Effector memory CD8-positive, alpha-beta T cell (primary cell): ENCODE measurements around the gene VPS13A.
A peak's percentile ranks its signal among the peaks of the same experiment; 100 is the strongest.
"Not testable (repeated sequence)": the region's sequence is repeated elsewhere in the genome, so short reads cannot be mapped to it uniquely, and the experiment has no call there.

ENCODE experiments used
- ATAC-seq: fragments of 150-1000 bp; cut with Tn5 transposase; replicated peaks from 2 replicates; pipeline ENCODE4 v1.10.0; 2021; ENCODE audit warnings: mild to moderate bottlenecking, moderate library complexity
- DNase-seq, 3 experiments: peaks; one replicate each; pipeline ENCODE4 v3.0.0; 2021
- H3K27ac Mint-ChIP-seq, 2 donors: one replicate each; pipeline ENCODE4 v1.8.0; 2022; ENCODE audit warnings: mild to moderate bottlenecking in 2 of 2, mixed read lengths in 2 of 2, moderate library complexity in 2 of 2
- H3K27me3 Mint-ChIP-seq, 2 donors: one replicate each; pipeline ENCODE4 v1.8.0; 2022; ENCODE audit warnings: mixed read lengths in 2 of 2
- H3K36me3 Mint-ChIP-seq: one replicate; pipeline ENCODE4 v1.8.0; 2022; ENCODE audit warnings: mild to moderate bottlenecking, moderate library complexity, mixed read lengths; ENCODE audit not compliant: insufficient read depth
- H3K4me1 Mint-ChIP-seq, 2 donors: one replicate each; pipeline ENCODE4 v1.8.0; 2022; ENCODE audit warnings: low read depth in 2 of 2, mixed read lengths in 2 of 2
- H3K4me3 Mint-ChIP-seq, 2 donors: one replicate each; pipeline ENCODE4 v1.8.0; 2022; ENCODE audit warnings: mild to moderate bottlenecking in 2 of 2, mixed read lengths in 2 of 2, moderate library complexity in 2 of 2
- H3K9me3 Mint-ChIP-seq, 2 donors: one replicate each; pipeline ENCODE4 v1.8.0; 2022; ENCODE audit warnings: mixed read lengths in 2 of 2

The VPS13A gene

DNA sequence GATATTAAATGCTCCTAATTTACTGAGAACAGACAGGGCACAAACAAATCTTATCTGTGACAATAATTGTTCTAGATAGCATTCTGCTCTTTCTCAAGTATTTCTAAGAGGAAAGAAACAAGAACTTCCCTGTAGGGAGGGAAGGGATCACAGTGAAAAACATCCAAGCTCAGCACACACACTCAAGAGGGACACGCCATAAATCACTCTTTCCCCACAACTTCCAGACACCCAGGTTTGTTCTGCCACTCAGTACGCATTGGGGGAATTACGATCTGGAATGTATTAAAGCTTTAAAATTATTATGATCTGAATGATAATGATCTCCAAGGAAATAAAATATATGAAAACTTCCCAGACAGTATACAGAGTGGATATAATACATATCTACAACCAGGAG lies 249.4 kb downstream of the VPS13A start:
- Mint-ChIP-seq H3K36me3 (no peaks in the 10 kb centered on the region), H3K9me3 (no peaks in the 10 kb centered on the region), H3K27ac (no peak overlapping the region), H3K4me1 (no peaks in the 10 kb centered on the region), H3K4me3 (no peak overlapping the region), H3K27me3 (no peaks in the 10 kb centered on the region)
- ATAC-seq (no peak), DNase-seq (no peak)

DNA sequence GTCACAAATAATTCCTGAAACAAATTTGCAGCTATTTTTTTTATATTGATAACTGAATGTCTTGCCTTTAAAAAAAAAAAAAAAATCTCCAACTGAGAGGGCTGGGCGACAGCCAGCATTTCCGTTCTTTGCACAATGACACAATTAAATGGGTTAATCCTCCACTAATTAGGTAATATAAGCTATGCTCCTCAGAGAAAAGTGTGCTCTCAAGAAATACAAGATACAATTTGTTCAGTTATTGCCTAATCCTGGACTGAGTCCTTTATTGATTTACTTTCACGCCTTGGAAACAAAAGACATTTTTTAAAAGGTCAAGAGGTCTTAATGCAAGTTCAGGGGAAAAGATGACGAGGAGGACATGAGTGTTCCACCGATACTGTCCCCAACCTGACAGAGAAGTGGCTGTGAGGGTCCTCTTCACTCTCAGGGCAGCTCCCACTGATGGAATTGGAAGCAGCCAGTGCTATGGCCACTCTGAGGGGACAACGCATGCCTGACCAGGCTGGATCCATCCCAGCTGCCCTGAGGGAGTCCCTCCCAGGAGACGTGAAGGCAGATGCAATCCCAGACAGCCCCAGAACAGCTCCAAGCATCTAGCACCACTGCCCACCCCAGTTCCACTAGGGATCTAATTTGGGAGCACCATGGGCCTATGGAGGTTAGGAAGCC lies 250.1 kb downstream of the VPS13A start:
- ATAC-seq (no peak), DNase-seq (no peak)
- H3K27ac Mint-ChIP-seq = no peak overlapping the region
- H3K27me3 Mint-ChIP-seq = no peaks in the 10 kb centered on the region
- H3K9me3 Mint-ChIP-seq = no peaks in the 10 kb centered on the region
- no peaks in the 10 kb centered on the region for H3K36me3 Mint-ChIP-seq
- H3K4me3 Mint-ChIP-seq = no peak overlapping the region
- no peaks in the 10 kb centered on the region for H3K4me1 Mint-ChIP-seq

DNA sequence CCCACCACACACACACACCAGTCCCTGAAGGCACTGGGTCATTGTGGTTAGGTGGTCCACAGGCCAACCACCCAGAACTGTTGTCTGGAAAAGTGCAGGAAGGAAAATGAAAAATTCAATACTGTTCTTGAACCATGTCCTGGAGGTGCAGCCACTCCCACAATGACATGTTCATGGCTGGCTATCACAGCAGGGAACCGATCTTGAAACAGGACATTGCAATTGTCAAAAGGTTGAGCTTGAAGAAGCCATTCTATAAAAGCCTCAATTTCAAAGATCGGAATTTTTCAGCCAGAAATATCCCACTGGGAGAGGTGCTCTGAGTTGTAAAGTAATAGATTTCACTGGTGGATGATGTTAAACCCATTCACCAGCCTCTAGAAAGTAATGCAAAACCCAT lies 252.6 kb downstream of the VPS13A start:
- no peak for DNase-seq
- H3K27ac Mint-ChIP-seq = no peak overlapping the region
- H3K4me3 Mint-ChIP-seq = no peak overlapping the region
- H3K27me3 Mint-ChIP-seq = no peaks in the 10 kb centered on the region
- no peaks in the 10 kb centered on the region for H3K9me3 Mint-ChIP-seq
- peaks cover 3 to 5% of the 10 kb centered on the region in 2 donors for H3K4me1 Mint-ChIP-seq
- H3K36me3 Mint-ChIP-seq = no peaks in the 10 kb centered on the region
- no peak for ATAC-seq

DNA sequence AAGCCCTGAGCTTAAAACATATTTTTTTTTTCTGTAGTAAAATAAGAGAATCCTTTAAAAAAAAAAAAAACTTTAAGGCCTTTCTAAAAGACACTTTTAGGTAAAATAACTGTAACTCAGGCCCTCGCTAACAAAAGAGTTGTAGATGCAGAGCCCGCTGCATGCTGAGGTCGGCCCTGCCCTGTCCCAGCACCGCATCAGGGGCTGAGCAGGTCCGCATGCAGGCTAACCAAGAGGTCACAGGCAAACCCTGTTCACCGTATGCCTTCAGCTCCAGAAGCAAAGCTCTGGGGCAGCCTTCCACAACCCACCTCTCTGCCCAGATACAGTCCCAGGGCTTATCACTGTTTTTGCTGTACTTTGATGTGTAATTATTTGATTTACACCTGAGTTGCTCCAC lies 254.7 kb downstream of the VPS13A start:
- DNase-seq = no peak
- Mint-ChIP-seq H3K4me1 (peaks cover 3 to 5% of the 10 kb centered on the region in 2 donors), H3K27me3 (peaks cover 0 to 10% of the 10 kb centered on the region in 2 donors), H3K36me3 (no peaks in the 10 kb centered on the region), H3K9me3 (no peaks in the 10 kb centered on the region), H3K4me3 (no peak overlapping the region), H3K27ac (no peak overlapping the region)
- ATAC-seq = no peak

DNA sequence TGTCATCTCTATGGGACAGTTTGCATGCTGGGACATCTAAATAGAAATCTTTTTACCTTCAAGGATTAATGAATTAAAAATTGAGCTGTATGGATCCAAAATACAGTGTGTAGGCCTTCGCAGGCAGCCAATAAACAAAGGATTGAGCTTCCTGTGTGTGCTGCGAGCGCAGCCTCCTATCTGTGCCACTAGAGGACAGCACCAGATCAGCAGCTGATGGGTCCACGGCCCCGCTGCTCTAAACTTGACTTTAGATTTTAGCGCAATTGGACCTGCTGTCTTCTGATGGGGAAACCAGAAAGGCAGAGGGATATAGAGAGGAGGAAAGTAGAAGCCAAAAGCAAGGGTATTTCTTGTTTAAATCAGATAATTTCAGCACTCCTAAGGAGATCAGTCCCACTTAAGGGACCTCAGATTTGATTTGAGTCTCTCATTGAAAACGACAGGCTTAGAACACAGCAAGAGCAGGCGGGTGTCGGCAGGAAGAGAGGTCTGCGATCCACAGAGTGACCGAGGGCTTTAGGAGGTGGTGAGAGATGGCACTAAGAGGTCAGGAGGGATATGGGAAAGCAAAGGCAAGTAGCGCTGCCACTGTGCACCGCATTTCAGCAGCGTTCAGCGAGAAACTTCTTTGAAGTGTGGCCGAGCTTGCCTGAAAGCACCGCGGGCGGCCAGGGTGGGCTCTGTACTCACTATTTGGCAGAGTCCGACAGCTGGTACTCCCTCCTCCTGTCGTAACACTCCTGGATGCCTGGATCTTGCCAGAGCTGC lies 256.5 kb downstream of the VPS13A start:
- no peak overlapping the region for H3K27ac Mint-ChIP-seq
- DNase-seq (peak in 1 of 3 experiments; percentile 7), ATAC-seq (peak; percentile 74)
- no peaks in the 10 kb centered on the region for H3K9me3 Mint-ChIP-seq
- H3K4me3 Mint-ChIP-seq = no peak overlapping the region
- H3K36me3 Mint-ChIP-seq = no peaks in the 10 kb centered on the region
- peaks cover 3 to 22% of the 10 kb centered on the region in 2 donors for H3K27me3 Mint-ChIP-seq
- peaks cover 3 to 5% of the 10 kb centered on the region in 2 donors for H3K4me1 Mint-ChIP-seq

DNA sequence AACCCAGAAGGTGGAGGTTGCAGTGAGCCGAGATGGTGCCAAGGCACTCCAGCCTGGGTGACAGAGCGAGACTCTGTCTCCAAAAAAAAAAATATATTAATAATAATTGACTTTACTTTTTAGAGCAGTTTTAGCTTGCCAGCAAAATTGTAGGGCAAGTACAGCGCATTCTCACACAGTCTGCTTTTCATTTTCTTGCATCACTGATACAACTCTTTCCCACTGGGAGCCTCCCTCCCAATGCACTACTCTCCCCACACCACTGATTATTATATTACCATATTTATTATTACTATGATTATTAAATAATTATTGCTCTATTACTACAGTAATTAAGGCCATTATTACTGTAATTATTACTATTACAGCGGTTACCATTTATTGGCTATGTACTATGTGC lies 257.9 kb downstream of the VPS13A start:
- DNase-seq = no peak
- no peak overlapping the region for H3K27ac Mint-ChIP-seq
- peaks cover 13 to 34% of the 10 kb centered on the region in 2 donors for H3K27me3 Mint-ChIP-seq
- no peaks in the 10 kb centered on the region for H3K9me3 Mint-ChIP-seq
- H3K4me3 Mint-ChIP-seq = no peak overlapping the region
- ATAC-seq = no peak
- H3K36me3 Mint-ChIP-seq = no peaks in the 10 kb centered on the region
- peaks cover 3 to 5% of the 10 kb centered on the region in 2 donors for H3K4me1 Mint-ChIP-seq

DNA sequence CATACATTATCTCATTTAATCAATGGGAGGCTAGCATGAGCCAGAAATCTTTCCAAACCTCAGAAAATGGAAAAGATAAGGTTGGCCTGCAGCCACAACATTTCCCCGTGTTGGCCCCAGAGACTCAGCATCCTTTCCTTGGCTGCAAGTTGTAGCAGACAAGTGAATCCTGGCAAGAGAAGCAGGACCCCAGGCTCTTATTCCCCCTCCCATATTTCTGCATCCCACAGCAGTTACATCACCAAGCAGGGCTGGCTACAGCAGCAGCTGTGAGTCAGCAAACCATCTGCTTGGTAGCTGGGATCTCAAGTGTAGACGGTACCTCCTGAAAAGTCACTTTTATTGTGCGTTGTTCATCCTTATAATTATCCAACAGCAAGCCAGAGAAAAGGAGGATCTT lies 258.4 kb downstream of the VPS13A start:
- Mint-ChIP-seq H3K4me1 (peaks cover 3 to 5% of the 10 kb centered on the region in 2 donors), H3K4me3 (no peak overlapping the region), H3K27ac (no peak overlapping the region), H3K9me3 (no peaks in the 10 kb centered on the region), H3K27me3 (peaks cover 13 to 34% of the 10 kb centered on the region in 2 donors), H3K36me3 (no peaks in the 10 kb centered on the region)
- DNase-seq = no peak
- no peak for ATAC-seq

DNA sequence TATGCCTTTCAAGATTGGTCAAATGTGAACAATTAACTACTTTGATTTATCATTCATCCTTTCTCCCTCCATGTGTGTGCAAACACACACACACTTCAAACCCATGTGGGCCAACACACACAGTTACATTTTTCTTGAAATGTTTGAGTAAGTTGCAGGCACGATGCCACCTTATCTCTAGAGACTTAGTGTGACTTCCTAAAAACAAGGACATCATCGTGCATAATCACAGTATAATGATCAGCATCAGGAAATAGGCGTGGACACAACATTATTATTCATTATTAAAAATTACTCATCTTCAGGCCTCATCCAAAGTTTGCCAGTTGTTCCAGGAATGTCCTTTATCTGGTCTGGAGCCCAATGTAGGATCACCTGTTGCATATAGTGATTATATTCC lies 261.3 kb downstream of the VPS13A start:
- Mint-ChIP-seq H3K27ac (no peak overlapping the region), H3K4me3 (no peak overlapping the region), H3K36me3 (no peaks in the 10 kb centered on the region), H3K4me1 (peaks cover 3 to 4% of the 10 kb centered on the region in 2 donors), H3K27me3 (peaks cover 13 to 34% of the 10 kb centered on the region in 2 donors), H3K9me3 (no peaks in the 10 kb centered on the region)
- ATAC-seq = no peak
- no peak for DNase-seq

DNA sequence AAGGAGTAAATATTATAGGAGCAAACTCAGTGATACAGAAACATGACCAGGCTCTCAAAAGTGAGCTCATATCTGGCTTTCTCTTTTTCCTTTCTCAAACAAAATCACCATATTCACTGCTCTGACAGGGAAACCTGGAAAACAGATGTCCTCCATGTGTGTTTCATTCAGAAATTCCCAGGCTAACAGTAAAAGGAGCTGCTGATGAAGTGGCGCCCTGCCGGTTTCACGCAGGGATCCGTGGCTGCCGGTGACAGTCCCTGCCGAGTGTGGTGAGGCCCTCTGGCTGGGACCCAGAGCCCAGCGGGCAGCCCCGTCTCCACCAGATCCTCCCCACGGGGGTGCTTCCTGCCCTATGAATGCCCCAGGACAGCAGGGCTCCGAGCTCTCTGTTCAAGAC lies 262.7 kb downstream of the VPS13A start:
- DNase-seq (no peak), ATAC-seq (no peak)
- H3K4me1 Mint-ChIP-seq = no peaks in the 10 kb centered on the region
- no peaks in the 10 kb centered on the region for H3K36me3 Mint-ChIP-seq
- H3K4me3 Mint-ChIP-seq = no peak overlapping the region
- H3K9me3 Mint-ChIP-seq = no peaks in the 10 kb centered on the region
- no peak overlapping the region for H3K27ac Mint-ChIP-seq
- peaks cover 19 to 46% of the 10 kb centered on the region in 2 donors for H3K27me3 Mint-ChIP-seq

DNA sequence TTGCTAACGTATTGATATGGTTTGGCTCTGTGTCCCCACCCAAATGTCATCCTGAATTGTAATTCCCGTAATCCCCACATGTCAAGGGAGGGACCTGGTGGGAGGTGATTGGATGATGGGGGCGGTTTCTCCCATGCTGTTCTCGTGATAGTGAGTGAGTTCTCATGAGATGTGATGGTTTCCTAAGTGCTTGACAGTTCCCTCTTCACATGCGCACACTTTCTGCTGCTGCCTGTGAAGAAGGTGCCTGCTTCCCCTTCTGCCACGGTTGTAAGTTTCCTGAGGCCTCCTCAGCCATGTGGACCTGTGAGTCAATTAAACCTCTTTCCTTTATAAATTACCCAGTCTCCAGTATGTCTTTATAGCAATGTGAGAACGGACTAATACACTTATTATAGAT lies 263.8 kb downstream of the VPS13A start:
- not testable (repeated sequence) for DNase-seq, H3K4me3 Mint-ChIP-seq, H3K9me3 Mint-ChIP-seq, H3K36me3 Mint-ChIP-seq, H3K4me1 Mint-ChIP-seq, H3K27ac Mint-ChIP-seq, ATAC-seq
- H3K27me3 Mint-ChIP-seq = peaks cover 19 to 48% of the 10 kb centered on the region in 2 donors

DNA sequence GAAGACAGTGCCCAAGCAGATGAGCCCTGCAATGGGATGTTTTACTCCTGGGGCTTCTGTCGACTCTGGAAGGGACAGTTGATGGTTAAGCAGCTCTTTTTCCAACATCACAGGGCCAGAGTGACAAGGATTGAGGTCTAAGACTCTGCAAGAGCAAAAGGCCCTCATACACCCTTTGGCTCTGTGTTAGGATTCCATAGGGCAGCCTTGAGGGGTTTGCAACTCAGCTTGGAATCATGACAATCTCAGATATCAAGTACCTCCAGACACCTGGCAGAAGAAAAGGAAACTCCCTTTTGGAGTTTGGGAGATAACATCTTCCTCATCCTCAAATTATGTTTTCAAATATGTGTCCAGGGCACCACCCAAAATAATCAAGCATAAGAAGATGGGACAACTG lies 265.1 kb downstream of the VPS13A start:
- Mint-ChIP-seq H3K36me3 (no peaks in the 10 kb centered on the region), H3K9me3 (peaks cover 0 to 3% of the 10 kb centered on the region in 2 donors), H3K27me3 (peaks cover 25 to 46% of the 10 kb centered on the region in 2 donors), H3K4me3 (no peak overlapping the region), H3K4me1 (no peaks in the 10 kb centered on the region), H3K27ac (no peak overlapping the region)
- ATAC-seq = no peak
- DNase-seq = no peak

DNA sequence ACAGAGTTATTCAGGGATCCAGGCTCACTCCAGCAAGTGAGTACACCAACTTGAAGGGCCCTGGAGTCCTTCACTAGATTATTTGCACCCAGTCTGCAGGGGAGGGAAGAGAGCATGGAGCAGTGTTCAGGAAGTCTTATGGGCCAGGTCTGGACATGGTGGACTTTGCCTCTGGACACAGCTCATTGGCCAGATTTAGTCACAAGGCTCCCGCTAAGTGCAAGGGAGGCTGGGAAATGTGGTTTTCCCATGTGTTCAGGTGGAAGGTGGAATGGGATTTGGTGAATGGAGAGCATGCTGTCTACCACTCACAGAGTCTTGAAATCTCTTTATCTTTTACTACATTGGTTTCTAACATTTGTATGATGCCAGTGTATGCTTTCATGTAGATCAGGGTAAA lies 270.3 kb downstream of the VPS13A start:
- no peak overlapping the region for H3K4me3 Mint-ChIP-seq
- H3K27ac Mint-ChIP-seq = no peak overlapping the region
- no peak for ATAC-seq
- H3K9me3 Mint-ChIP-seq = peaks cover 0 to 7% of the 10 kb centered on the region in 2 donors
- no peaks in the 10 kb centered on the region for H3K36me3 Mint-ChIP-seq
- H3K27me3 Mint-ChIP-seq = peaks cover 35 to 56% of the 10 kb centered on the region in 2 donors
- DNase-seq = no peak
- no peaks in the 10 kb centered on the region for H3K4me1 Mint-ChIP-seq

DNA sequence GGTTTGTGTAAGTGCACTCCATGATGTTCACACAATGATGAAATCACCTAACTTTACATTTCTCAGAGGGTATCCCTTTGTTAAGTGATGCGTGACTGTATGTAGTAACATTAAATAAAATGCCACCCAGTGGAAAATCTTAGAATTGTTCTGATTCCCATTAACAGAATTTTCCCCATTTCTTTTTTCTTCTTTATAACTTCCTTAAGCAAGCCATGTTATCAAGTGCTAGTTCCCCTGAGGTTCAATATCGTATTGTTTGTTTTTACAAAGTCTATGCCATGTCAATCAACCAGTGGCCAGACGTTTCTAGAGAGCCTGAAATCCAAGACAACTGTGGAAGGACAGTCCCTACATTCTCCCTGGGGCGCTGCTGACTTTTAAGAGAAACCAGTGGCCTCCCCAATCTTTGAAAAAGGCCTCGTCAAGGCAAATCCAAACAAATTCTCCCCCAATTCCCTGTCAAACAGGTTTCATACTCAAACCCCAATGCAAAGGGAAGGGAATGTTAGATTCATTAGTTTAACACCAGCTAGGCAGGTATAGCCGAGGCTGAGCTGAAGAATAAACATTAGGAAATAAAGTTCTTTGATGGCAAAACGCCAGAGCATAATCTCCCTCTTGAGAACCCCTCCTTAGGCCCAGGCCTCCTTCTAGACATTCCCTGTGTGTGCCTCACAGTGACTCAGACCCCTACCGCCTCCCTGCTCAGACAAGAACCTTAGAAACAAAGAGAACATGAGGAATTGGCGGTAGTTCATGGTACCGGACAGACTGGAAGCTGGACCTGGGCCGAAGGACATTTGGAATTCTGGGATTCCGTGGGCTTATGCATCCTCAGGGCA lies 272.1 kb downstream of the VPS13A start:
- Mint-ChIP-seq H3K4me3 (no peak overlapping the region), H3K36me3 (no peaks in the 10 kb centered on the region), H3K27me3 (peaks cover 37 to 51% of the 10 kb centered on the region in 2 donors), H3K27ac (no peak overlapping the region), H3K9me3 (peaks cover 0 to 7% of the 10 kb centered on the region in 2 donors), H3K4me1 (peaks cover 4 to 5% of the 10 kb centered on the region in 2 donors)
- ATAC-seq (no peak), DNase-seq (no peak)
